Measurements from ENCODE around the gene ERBB4.

GRCh38 chr2:211434773-211435172, 1103.8 kb downstream of the ERBB4 start:
- TF ChIP-seq ZFP30 (CRISPR knock-in tag; IDR thresholded peaks at IDR 0.05), result no peak
- no peak for TF ChIP-seq BACH2 (CRISPR knock-in tag; IDR thresholded peaks at IDR 0.05; ENCODE audit: borderline replicate concordance)
- no peak for TF ChIP-seq TOX (CRISPR knock-in tag; IDR thresholded peaks at IDR 0.05; ENCODE audit: borderline replicate concordance)

Measured in SK-N-SH treated with all-trans-retinoic acid at 6 μM for 48 hours (cell line).